Left renal pelvis (tissue), 4 donors: Measurements from ENCODE around the gene UPK1A. TPM values are rescaled to one million over a fixed set of nuclear protein-coding genes. Genes with fewer than 3 reads are reported as not detected.
"Not testable (repeated sequence)": the region's sequence is repeated elsewhere in the genome, so short reads cannot be mapped to it uniquely, and the experiment has no call there.

Experiments used
- DNase-seq, 4 donors: peaks; one replicate each; pipeline ENCODE4 v3.0.0-alpha.2; 2013; ENCODE audit warnings: low read depth in 4 of 4, low spot score in 3 of 4
- polyA plus RNA-seq, 4 donors: library from polyadenylated mRNA; unstranded; fragments of 120-200 nt; gene quantifications; one replicate each; pipeline ENCODE4 v1.2.1, GENCODE V29; 2013; ENCODE audit not compliant: insufficient read length in 4 of 4

The UPK1A gene
- polyA plus RNA-seq, 4 donors, result 0.53 to 67.8 (median 21.8) TPM

GRCh38 chr19:35644206-35644986 is 21.9 kb upstream of the UPK1A start:
- peak; percentile 72 to 77 (median 73) for DNase-seq

DNA sequence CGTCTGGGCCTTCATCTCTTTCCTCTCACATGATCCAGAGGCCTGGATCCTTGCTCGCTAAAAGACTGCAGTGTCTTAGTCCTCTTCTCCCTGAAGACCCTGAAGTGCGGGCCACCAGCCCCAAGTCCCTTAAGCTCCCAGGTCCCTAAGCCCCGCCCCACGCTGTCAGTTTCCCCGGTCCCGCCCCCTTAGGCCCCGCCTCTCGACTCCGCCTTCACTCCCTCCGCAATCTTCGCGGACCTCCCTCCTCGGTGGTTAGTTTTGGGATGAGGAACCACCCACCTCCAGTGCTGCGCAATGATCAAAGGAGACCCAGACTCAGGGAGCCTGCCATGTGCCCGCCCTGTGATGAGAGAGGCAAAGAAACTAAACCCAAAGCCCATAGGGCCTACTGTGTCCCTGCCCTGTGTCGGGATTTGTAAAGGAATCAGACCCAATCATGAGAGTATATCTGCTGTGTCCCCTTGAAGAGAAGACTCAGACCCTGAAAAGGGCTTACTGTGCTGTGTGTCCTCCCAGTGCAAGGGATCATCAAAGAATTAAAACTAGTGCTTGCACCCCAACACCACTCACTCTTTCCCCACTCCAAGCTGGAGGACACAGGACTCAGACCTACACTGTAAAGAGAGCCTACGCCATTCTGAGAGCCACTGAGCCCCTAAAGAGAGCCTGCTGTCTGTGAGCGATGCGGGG is 21.2 kb upstream of the UPK1A start:
- DNase-seq, result no peak

DNA sequence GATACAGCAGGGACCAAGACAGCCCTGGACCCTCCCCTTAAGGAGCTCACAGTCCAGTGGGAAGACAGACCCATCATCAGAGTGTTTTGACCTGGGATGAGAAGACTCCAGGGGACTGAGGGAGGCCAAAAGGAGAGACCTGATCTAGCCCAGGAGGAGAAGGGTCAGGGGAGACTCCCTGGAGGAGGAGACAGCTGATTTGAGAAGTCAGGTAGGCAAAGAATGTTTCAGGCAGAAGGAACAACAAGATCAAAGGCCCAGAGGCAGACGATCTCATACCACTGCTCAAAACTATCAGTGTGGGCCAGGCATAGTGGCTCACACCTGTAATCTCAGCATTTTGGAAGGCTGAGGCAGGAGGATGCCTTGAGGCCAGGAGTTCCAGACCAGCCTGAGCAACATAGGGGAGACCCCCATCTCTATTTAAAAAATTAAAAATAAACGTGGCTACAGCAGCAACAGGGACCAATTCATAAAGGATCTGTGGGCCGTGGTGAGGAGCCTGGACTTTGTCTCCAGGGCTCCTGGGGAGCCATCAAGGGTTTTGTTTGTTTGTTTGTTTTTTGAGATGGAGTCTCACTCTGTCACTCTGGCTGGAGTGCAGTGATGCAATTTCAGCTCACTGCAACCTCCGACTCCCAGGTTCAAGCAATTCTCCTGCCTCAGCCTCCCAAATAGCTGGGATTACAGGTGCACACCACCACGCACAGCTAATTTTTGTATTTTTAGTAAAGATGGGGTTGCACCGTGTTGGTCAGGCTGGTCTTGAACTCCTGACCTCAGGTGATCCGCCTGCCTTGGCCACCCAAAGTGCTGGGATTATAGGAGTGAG is 20.4 kb upstream of the UPK1A start:
- no peak for DNase-seq

DNA sequence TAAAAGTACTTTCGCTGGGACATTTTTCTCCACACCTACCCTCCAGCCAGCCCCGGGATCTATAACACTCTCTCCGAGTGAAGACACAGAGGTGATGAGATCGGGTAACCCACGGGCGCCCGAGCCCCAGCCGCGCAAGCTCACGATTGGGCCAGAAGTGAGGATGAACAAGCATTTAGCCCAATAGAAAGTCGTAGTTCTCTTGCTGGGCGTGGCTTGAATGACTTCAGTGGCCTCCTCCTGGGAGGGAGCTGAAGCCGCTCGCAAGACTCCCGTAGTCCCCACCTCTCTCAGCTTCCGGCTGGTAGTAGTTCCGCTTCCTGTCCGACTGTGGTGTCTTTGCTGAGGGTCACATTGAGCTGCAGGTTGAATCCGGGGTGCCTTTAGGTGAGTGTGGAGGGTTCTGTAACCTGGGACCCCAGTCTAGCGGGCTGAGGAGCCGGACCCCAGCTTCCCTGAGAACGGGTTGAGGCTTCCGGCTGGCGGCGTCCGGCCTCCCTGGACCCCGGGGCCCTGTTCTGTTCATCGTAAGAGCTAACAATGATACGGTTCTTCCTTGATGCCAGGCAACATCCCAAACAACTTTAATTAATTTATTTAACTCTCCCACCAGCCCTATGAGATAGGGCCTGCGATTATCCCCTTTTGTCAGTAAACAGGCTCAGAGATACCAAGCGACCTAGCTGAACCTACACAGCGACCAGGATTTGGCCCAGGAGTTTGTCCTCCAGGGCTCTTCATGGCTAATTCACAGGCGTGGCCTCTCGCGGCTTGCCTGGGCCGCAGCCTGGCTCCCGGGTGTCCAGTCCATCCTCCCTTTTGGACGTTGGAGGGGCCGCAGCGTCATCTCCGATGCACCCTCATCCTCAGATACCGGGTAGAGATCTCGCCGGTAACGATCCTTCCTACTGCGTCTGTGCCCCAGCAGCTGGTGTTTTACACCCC is 18.0 kb upstream of the UPK1A start, which contains the start of gene COX6B1:
TSS of gene COX6B1 (plus strand) at position 307 of the 945 bp plus-strand sequence. CDS start 2,921 bp downstream, outside the sequence.
- peak; percentile 85 to 94 (median 88) for DNase-seq

DNA sequence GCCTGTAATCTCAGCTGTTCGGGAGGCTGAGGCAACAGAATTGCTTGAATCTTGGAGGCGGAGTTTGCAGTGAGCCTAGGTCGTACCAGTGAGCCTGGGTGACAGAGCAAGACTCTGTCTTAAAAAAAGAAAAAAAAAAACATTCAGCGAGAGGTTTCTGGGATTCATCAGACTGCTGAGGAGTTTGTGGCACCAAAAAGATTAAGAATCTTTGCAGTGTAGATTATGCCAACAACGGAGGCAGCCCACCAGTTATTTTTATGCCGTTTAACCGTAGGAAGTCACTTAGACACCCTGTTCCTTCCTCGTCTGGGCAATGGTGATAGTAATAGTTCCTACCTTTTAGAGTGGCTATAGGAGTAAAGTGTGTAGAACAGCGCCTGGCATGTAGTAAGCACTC is 15.7 kb upstream of the UPK1A start:
- no peak for DNase-seq

DNA sequence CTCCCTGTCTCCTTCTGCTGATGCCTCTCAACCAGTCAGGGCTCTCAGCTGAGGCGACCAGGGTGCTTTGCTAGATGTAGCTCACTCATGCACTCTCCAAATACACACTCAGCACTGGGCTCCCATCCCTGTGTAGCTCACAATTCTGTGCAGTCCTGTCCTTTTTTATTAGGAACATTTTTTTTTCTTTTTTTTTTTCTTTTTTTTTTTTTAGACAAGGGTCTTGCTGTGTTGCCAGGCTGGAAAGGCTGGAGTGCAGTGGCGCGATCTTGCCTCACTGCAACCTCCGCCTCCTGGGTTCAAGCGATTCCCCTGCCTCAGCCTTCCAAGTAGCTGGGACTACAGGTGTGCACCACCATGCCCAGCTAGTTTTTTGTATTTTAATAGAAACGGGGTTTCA is 11.5 kb upstream of the UPK1A start:
- DNase-seq, result not testable (repeated sequence)

- DNase-seq, result no peak
These were observed 10.7 kb upstream of the UPK1A start for GRCh38 chr19:35655600-35655999.

DNA sequence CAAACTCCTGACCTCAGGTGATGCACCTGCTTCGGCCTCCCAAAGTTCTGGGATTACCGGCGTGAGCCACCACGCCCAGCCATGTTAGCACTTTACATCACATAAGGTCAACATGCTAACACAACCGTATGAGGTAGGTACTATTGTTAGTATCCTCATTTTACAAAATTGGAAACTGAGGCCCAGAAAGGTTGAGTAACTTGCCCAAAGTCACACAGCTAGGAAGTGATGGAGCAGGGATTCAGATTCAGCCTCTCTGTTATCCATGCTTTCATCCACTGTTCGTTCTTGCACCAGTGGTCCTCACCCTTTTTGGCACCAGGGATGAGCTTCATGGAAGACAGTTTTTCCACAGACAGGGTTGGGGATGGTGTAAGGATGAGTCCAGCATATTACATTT is 9.6 kb upstream of the UPK1A start:
- no peak for DNase-seq

GRCh38 chr19:35657904-35658700 is 8.2 kb upstream of the UPK1A start:
- DNase-seq, result no peak

- no peak for DNase-seq
These were observed 4.3 kb upstream of the UPK1A start for GRCh38 chr19:35661995-35662340.

- DNase-seq, result no peak
These were observed 2.3 kb upstream of the UPK1A start for GRCh38 chr19:35663981-35664380.

GRCh38 chr19:35665157-35665556 is 1.2 kb upstream of the UPK1A start:
- no peak for DNase-seq

DNA sequence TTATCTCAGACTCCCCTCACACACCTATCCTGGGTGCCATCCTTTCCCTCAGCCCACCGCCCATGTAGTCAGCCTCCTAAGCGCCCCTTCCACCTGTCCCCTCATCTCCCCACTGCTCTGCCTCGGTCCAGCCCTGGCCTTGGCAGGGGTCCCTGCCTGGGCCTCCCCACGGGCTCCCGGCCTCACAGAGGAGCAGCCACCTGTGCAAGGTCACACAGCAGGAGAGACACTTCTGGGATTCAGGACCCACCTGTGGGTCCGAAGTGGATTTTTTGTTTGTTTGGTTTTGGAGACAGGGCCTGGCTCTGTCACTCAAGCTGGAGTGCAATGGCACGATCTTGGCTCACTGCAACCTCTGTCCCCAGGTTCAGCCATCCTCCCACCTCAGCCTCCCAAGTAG is 713 bp upstream of the UPK1A start:
- no peak for DNase-seq

DNA sequence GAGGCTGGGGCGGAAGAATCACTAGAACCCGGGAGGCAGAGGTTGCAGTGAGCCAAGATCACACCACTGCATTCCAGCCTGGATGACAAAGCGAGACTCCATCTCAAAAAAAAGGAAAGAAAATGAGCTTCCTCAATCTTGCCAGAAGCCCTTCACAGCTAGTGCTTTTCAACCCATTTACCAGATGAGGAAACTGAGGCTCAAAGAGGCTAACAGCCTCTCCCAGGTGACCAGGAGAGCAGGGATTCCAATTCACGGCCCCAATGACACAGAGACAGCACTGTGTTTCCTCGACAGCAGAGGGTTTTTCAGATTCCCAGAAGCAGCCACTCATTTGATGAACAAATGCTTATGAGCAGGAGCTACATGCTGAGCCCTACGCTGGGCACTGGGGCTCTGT is 3.2 kb downstream of the UPK1A start:
- no peak for DNase-seq

DNA sequence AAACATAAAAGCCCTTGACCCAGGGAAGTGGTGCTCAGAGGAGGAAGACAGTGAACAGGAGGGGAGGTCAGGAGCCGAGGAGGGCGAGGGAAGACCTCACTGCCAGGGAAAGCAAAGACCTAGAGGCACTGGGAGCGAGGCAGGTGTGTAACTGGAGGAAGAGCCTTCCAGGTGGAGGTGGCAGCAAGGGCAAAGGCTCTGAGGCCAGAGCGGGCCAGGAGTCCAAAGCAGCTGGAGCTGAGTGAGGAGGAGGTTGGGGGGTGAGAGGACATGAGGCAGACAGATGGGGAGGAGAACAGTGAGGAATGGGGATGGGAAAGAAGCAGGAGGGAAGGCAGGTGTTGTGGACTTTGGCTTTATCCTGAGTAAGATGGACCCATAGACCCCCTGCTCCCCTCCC is 3.7 kb downstream of the UPK1A start:
- DNase-seq, result no peak

GRCh38 chr19:35670686-35671085 is 4.4 kb downstream of the UPK1A start:
- no peak for DNase-seq

DNA sequence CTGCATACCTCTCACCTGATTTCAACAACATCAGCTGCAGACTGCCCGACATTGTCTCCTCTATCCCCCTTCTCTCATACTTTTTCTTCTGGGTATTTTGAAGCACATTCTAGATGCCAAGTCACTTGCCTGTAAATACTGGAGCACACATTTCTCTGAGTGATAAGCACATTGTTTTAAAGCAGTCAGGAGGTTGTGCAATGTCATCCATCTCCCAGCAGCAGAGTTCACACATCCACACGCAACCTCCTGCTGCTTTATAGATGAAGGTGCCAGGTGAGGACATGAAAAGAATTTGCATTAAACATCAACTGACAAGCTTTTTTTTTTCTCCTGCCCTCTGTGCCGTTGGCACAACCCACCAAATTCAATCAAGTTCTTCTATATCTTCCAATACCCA is 5.5 kb downstream of the UPK1A start:
- DNase-seq, result no peak

- DNase-seq, result no peak
These were observed 6.9 kb downstream of the UPK1A start for GRCh38 chr19:35673121-35673804.
